Measurements from ENCODE around the gene WDR37.
A peak's percentile ranks its signal among the peaks of the same experiment; 100 is the strongest.
"Not testable (repeated sequence)": the region's sequence is repeated elsewhere in the genome, so short reads cannot be mapped to it uniquely, and the experiment has no call there.

DNA sequence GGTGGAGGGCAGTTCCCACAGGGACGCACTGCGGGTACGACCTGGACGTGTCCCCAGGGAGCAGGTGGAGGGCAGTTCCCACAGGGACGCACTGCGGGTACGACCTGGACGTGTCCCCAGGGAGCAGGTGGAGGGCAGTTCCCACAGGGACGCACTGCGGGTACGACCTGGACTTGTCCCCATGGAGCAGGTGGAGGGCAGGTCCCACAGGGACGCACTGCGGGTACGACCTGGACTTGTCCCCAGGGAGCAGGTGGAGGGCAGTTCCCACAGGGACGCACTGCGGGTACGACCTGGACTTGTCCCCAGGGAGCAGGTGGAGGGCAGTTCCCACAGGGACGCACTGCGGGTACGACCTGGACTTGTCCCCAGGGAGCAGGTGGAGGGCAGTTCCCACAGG is 17.4 kb upstream of the WDR37 start:
- TF ChIP-seq POLR2A (IDR thresholded peaks at IDR 0.05; ENCODE audit: low read length) = peak; percentile 49
- TF ChIP-seq GATA1 (IDR thresholded peaks at IDR 0.05; ENCODE audit: low read depth, low read length) = not testable (repeated sequence)

Measured in erythroblast (primary cell).